ENCODE measurements around the gene FNIP1.
A peak's percentile ranks its signal among the peaks of the same experiment; 100 is the strongest.
"Not testable (repeated sequence)": the region's sequence is repeated elsewhere in the genome, so short reads cannot be mapped to it uniquely, and the experiment has no call there.

The FNIP1 gene

GRCh38 chr5:131796793-131797693 is at the start of gene FNIP1:
TSS of gene FNIP1 (minus strand) at chr5:131797017. CDS start at chr5:131796921, 96 bp downstream.
- Mint-ChIP-seq H3K4me3 (peak within 1 kb of the TSS; percentile 94 to 96), H3K4me1 (peaks cover 14% of the 10 kb centered on the region), H3K27ac (peak within 1 kb of the TSS; percentile 95 to 99), H3K9me3 (no peaks in the 10 kb centered on the region), H3K27me3 (no peaks in the 10 kb centered on the region)
- peak; percentile 96 for ATAC-seq
- DNase-seq = peak; percentile 98 to 99

DNA sequence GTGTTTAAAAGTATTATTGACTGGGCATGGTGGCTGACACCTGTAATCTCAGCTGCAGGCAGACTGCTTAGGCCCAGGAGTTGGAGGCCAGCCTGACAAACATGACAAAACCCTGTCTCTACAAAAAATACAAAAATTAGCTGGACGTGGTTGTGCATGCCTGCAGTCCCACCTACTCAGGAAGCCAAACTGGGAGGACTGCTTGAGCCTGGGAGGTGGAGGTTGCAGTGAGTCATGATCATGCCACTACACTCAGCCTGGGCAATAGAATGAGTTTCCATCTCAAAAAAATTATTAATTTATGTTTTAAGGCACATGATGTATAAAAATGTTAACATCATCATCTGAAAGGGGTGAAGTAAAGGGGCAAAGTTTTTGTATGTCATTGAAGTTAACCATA is 49.7 kb upstream of the FNIP1 start:
- Mint-ChIP-seq H3K27ac (peak overlapping the region in 1 of 2 donors; percentile 24), H3K27me3 (no peaks in the 10 kb centered on the region), H3K9me3 (peaks cover 48 to 70% of the 10 kb centered on the region in 2 donors), H3K4me1 (no peaks in the 10 kb centered on the region), H3K4me3 (no peak overlapping the region)
- DNase-seq (no peak), ATAC-seq (no peak)

DNA sequence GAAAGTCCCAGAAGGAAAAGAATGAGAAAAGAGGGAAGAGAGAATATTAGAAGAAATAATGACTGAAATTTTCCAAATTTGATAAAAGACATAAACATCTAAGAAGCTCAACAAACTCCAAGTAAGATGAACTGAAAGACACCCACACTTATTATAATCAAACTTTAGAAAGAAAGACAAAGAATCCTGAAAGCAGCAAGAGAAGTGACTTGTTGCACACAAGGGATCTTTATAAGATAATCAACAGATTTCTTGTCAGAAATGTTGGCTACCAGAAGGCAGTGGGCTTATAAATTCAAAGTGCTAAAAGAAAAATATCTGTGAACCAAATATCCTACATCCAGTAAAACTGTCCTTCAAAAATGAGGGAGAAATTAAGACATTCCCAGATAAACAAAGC is 49.0 kb upstream of the FNIP1 start:
- no peak overlapping the region for H3K4me3 Mint-ChIP-seq
- H3K27ac Mint-ChIP-seq = no peak overlapping the region
- H3K9me3 Mint-ChIP-seq = peaks cover 50 to 74% of the 10 kb centered on the region in 2 donors
- DNase-seq (no peak), ATAC-seq (no peak)
- H3K27me3 Mint-ChIP-seq = no peaks in the 10 kb centered on the region
- no peaks in the 10 kb centered on the region for H3K4me1 Mint-ChIP-seq

GRCh38 chr5:131842971-131843370 is 46.2 kb upstream of the FNIP1 start:
- H3K27ac Mint-ChIP-seq = not testable (repeated sequence)
- peaks cover 44 to 72% of the 10 kb centered on the region in 2 donors for H3K9me3 Mint-ChIP-seq

DNA sequence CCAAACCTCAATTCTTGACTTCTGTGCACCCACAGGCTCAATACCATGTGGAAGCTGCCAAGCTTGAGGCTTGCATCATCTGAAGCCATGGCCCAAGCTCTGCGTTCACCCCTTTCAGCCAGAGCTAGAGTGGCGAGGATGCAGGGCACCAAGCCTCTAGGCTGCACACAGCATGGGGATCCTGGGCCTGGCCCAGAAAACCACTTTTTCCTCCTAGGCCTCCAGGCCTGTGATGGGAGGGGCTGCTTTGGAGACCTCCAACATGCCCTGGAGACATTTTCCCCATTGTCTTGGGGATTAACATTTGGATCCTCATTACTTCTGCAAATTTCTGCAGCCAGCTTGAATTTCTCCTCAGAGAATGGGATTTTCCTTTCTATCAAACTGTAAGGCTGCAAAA is 35.9 kb upstream of the FNIP1 start:
- ATAC-seq, DNase-seq, H3K27me3 Mint-ChIP-seq, H3K4me3 Mint-ChIP-seq, H3K27ac Mint-ChIP-seq, H3K4me1 Mint-ChIP-seq: not testable (repeated sequence)
- peaks cover 10 to 20% of the 10 kb centered on the region in 2 donors for H3K9me3 Mint-ChIP-seq

More at GRCh38 chr5:131842971-131843370, 46.2 kb upstream of the FNIP1 start:
- H3K4me3 Mint-ChIP-seq, ATAC-seq, H3K27me3 Mint-ChIP-seq, DNase-seq, H3K4me1 Mint-ChIP-seq: not testable (repeated sequence)

- no peak overlapping the region for H3K27ac Mint-ChIP-seq
- H3K9me3 Mint-ChIP-seq = peaks cover 0 to 4% of the 10 kb centered on the region in 2 donors
- DNase-seq (no peak), ATAC-seq (no peak)
- H3K27me3 Mint-ChIP-seq = no peaks in the 10 kb centered on the region
- no peak overlapping the region for H3K4me3 Mint-ChIP-seq
- H3K4me1 Mint-ChIP-seq = no peaks in the 10 kb centered on the region
Measured at GRCh38 chr5:131825404-131826013, 28.7 kb upstream of the FNIP1 start.

DNA sequence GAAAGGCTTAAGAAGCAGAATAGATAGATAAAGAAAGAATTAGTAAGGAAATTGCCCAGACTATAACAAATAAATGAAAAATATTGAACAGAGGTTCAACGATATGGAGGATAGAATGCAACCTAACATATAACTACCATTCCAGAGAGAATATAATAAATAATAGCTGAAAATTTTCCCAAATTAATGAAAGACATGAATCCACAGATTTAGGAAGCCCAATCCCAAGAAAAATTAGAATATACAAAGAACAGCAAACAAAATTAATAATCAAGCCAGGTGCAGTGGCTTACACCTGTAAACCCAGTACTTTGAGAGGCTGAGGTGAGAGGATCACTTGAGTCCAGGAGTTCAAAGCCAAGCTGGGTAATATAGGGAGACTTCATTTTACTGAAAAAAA is 27.8 kb upstream of the FNIP1 start:
- Mint-ChIP-seq H3K27ac (peak overlapping the region in 1 of 2 donors; percentile 20), H3K9me3 (peaks cover 0 to 4% of the 10 kb centered on the region in 2 donors), H3K27me3 (no peaks in the 10 kb centered on the region)

DNA sequence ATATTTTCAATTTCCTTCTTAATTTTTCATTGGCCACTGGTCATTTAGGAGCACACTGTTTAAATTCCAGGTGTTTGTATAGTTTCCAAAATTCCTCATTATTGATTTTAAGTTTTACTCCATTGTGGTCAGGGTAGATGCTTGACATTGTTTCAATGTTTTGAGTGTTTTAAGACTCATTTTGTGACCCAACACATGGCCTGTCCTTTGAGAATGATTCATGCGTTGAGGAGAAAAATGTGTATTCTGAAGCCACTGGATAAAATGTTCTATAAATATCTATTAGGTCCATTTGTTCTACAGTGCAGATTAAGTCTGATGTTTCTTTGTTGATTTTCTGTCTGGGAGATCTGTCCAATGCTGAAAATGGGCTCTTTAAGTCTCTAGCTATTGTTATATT is 24.4 kb upstream of the FNIP1 start:
- no peak for ATAC-seq
- DNase-seq = no peak
- Mint-ChIP-seq H3K4me1 (peaks cover 7% of the 10 kb centered on the region), H3K27me3 (no peaks in the 10 kb centered on the region), H3K4me3 (no peak overlapping the region), H3K27ac (no peak overlapping the region), H3K9me3 (no peaks in the 10 kb centered on the region)

More for the DNA sequence above, 27.8 kb upstream of the FNIP1 start:
- Mint-ChIP-seq H3K4me1 (no peaks in the 10 kb centered on the region), H3K4me3 (no peak overlapping the region)
- DNase-seq (no peak), ATAC-seq (no peak)

DNA sequence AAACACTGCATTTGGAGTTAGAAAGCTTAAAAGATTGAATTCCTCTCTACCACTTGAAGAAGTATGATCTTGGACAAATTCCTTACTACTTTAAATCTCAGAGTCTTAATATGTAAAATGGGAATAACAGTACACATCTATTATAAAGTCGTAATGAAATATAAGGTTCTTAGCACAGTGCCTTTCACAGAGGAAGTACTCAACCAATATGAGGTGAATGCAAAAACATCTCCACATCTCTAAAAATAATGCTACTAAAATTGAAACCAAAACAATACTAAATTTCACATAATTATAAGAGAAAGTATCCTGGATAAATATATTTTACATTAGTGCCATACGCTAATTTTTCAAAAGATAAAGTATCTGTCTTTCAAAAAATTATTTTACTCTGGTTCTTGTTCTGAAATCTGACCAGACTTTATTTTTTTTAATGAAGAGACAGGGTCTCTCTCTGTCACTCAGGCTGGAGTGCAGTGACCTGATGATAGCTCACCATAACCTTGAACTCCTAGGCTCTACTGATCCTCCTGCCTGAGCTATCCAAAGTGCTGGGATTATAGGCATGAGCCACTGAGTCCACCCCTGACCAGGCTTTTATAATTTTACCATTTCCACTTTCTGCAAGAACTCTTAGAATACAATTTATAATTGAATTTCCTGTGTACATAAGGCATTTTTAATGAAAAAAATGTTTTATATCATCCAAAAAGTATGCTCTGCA is 21.3 kb upstream of the FNIP1 start:
- Mint-ChIP-seq H3K27ac (no peak overlapping the region), H3K9me3 (no peaks in the 10 kb centered on the region), H3K4me3 (no peak overlapping the region), H3K4me1 (peaks cover 7% of the 10 kb centered on the region), H3K27me3 (no peaks in the 10 kb centered on the region)
- ATAC-seq (no peak), DNase-seq (no peak)

DNA sequence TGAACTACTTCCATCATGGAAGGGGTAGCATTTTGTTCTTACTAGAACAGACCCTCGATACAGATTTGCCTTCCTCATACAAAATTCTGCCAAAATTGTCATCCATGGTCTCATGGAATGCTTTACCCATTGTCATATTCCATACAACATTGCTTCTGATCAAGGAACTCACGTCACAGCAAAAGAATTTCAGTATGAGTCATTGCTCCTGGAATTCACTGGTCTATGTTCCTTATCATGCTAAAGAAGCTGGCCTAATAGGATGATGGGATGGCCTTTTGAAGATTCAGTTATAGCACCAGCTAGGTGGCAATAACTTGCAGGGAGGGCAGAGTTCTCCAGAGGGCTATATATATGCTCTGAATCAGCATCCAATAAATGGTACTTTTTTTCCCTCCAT is 18.2 kb upstream of the FNIP1 start:
- peaks cover 7% of the 10 kb centered on the region for H3K4me1 Mint-ChIP-seq
- H3K4me3 Mint-ChIP-seq = no peak overlapping the region
- DNase-seq = no peak
- no peaks in the 10 kb centered on the region for H3K27me3 Mint-ChIP-seq
- no peaks in the 10 kb centered on the region for H3K9me3 Mint-ChIP-seq
- no peak for ATAC-seq
- no peak overlapping the region for H3K27ac Mint-ChIP-seq

DNA sequence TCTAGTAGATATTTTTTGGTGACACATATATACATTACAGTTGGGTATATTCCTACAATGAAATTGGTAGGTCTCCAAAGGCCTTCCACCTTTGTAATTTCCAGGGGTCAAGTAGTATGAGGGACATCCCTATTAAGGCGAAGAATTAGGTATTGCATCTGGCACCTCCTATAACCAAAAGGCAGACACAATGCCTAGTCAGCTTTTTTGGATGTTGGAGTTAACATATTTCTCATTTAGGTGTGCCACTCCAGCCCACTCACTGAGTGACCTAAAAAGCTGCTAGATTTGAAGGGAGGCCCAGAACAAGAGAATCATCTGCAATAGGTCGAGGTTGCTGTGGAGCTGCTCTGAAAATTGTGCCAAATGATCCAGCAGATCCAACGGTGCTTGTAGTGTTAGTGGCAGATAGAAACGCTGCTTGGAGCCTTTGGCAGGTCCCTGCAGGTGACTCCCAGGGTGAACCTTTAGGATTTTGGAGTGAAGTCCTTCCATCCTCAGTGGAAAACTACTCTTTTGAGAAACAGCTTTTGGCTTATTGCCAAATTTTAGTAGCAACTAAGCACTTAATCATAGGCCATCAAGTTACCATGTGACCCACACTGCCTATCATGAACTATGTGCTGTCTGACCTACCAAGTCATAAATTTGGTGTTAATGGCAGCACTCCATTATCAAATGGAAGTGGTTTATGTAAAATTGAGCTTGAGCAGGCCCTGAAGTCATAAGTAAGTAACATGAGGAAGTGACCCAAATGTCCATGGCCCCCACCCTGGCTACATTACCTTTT is 15.7 kb upstream of the FNIP1 start:
- DNase-seq (no peak), ATAC-seq (no peak)
- H3K4me3 Mint-ChIP-seq = no peak overlapping the region
- no peaks in the 10 kb centered on the region for H3K9me3 Mint-ChIP-seq
- no peaks in the 10 kb centered on the region for H3K27me3 Mint-ChIP-seq
- H3K27ac Mint-ChIP-seq = peak overlapping the region in 1 of 2 donors; percentile 31
- H3K4me1 Mint-ChIP-seq = peaks cover under 1% of the 10 kb centered on the region

- H3K27me3 Mint-ChIP-seq = no peaks in the 10 kb centered on the region
- DNase-seq (no peak), ATAC-seq (no peak)
- H3K4me3 Mint-ChIP-seq = no peak overlapping the region
- no peak overlapping the region for H3K27ac Mint-ChIP-seq
- no peaks in the 10 kb centered on the region for H3K9me3 Mint-ChIP-seq
- no peaks in the 10 kb centered on the region for H3K4me1 Mint-ChIP-seq
Measured at GRCh38 chr5:131810510-131811249, 13.9 kb upstream of the FNIP1 start.

- Mint-ChIP-seq H3K4me1 (peaks cover 18% of the 10 kb centered on the region), H3K27ac (peak overlapping the region; percentile 95 to 99), H3K9me3 (no peaks in the 10 kb centered on the region), H3K27me3 (no peaks in the 10 kb centered on the region), H3K4me3 (peak overlapping the region; percentile 94 to 96)
- ATAC-seq (peak; percentile 41), DNase-seq (no peak)
Measured at GRCh38 chr5:131795879-131796792, 681 bp downstream of the FNIP1 start.

DNA sequence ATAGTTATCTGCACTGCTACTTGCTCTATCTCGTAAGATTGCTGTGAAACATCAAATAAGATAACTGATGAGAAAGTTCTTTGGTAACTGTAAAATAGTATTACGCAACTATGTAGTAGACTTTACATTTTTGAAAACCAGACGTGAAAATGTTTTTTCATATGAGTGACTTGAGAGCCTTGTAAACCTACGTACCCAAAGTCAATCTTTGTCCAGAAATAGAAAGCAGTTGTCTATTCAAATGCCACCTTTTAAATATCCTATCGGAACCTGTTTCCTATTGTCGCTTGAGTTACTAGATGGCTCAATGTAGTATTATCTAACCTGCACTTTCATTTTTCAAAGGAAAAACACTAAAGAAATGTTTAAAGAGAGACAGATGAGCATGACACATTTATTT is 1.6 kb downstream of the FNIP1 start:
- Mint-ChIP-seq H3K27me3 (no peaks in the 10 kb centered on the region), H3K4me1 (peaks cover 26% of the 10 kb centered on the region), H3K4me3 (peak overlapping the region; percentile 94 to 96), H3K9me3 (no peaks in the 10 kb centered on the region), H3K27ac (peak overlapping the region in 1 of 2 donors; percentile 92)
- ATAC-seq = no peak
- DNase-seq = no peak

All from stimulated activated naive CD8-positive, alpha-beta T cell treated with anti-CD3 and anti-CD28 coated beads, Interleukin-15, amount 100 ng/mL, for 72 hours (primary cell).